ENCODE measurements around the gene RFFL. TPM values are rescaled to one million over a fixed set of nuclear protein-coding genes. Genes with fewer than 3 reads are reported as not detected.
"Not testable (repeated sequence)": the region's sequence is repeated elsewhere in the genome, so short reads cannot be mapped to it uniquely, and the experiment has no call there.

Gene RFFL
- total RNA-seq, 1 experiment from 2014 or later: 75.3 TPM

DNA sequence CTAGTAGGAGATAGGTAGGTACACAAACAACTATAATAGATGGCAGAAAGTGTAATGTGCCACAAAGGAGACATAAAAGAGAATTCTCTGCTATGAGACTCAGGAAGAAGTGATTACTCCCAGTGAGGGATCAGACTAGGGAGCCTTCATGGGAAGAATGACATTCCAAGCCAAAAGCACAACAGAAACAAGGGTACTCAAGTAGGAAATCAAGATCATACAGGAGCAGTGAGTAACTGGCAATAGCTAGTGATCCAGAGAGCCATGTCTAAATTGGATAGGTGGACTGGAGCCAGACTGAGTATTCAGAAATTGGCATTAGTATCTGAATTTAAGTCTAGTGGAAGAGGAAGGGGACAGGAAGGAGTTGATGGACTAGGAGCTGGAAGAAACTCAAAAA is 10.7 kb downstream of the RFFL start:
- in situ Hi-C loops (cut with HindIII; ENCODE audit: low pct_unique_long_range_greater_than_20kb, low sequenced_read_pairs): no loop called here
- DNase-seq (ENCODE audit: low read depth): no peak

DNA sequence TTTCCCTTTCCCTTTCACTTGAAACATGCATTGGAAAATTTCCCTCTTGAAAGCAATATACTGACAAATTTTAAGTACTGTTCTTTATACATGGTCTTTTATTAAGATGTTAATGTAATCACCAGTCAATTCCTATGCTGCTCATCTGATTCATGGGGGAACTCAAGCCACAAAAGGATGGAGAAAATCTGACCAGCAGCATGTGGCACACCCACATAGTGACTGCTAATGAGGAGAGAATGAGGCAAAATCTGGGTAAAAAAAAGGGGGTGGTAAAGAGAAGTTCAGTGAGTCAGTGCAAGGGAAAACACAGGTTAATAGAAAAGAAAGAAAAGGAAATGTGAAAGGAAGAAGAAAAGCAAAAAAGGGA is 11.3 kb downstream of the RFFL start:
- in situ Hi-C loops (cut with HindIII; ENCODE audit: low pct_unique_long_range_greater_than_20kb, low sequenced_read_pairs): no loop called here
- no peak for DNase-seq (ENCODE audit: low read depth)

DNA sequence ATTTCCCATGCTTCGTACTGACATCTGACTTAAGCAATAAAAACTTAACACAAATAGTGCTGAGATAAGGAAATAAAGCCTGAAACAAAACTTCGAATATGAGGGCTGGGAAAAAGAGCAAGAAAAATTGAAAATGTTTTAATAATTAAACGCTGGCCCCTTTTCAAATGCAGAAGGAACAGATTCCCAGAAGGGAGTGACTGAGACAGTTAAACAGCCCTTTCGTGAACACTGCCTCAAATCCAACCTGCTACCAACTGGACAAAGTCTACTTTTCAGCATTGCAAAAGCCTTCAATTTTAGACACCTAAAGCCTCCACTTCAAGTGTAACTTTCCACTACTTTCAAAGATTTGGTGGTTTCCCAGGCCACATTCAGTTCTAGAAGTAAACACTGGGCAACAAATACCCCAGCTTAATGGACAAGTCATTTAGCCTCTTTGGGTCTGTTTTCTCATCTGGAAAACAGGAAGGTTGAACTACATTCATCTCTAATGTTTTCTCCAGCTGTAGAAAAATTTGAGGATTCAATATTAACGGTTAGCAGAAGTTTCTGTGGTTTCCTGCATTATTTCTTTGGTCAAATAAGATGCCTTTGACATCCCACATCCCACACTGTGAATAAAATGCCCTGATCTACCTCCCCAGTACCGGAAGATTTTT is 11.8 kb downstream of the RFFL start:
- in situ Hi-C loops (cut with HindIII; ENCODE audit: low pct_unique_long_range_greater_than_20kb, low sequenced_read_pairs): no loop called here
- DNase-seq (ENCODE audit: low read depth): no peak

DNA sequence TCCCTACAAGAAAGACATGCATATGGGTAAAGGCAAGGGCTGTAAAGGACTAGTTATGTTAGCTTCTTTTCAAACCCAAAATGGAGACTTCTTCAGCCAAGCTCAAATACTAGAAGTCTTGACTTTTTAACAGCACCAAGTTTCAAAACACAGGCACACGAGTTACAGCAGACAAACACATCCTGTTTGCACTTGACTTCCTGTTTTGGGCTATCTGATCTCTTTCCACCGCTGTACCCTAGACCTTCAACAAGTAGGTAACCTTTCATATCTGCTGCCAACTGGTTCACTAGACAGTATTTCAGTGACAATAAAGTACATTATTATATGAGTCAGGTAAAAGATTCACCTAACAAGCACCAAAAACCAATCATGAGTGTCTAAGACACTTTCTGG is 12.3 kb downstream of the RFFL start:
- in situ Hi-C loops (cut with HindIII; ENCODE audit: low pct_unique_long_range_greater_than_20kb, low sequenced_read_pairs): no loop called here
- DNase-seq (ENCODE audit: low read depth): peak; percentile 41

DNA sequence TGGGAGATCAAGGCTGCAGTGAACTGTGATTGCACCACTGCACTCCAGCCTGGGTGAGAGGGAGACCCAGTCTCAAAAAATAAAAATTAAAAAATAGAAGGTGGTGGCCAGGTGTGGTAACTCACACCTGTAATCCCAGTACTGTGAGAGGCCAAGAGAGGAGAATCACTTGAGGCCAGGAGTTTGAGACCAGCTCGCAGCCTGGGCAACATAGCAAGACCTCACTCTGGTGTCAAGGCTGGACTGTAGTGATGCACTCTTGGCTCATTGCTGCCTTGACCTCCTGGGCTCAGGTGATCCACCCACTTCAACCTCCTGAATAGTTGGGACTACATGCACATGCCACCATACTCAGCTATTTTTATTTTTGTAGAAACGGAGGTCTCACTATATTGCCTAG is 13.3 kb downstream of the RFFL start:
- no peak for DNase-seq (ENCODE audit: low read depth)
- in situ Hi-C loops (cut with HindIII; ENCODE audit: low pct_unique_long_range_greater_than_20kb, low sequenced_read_pairs): no loop called here

DNA sequence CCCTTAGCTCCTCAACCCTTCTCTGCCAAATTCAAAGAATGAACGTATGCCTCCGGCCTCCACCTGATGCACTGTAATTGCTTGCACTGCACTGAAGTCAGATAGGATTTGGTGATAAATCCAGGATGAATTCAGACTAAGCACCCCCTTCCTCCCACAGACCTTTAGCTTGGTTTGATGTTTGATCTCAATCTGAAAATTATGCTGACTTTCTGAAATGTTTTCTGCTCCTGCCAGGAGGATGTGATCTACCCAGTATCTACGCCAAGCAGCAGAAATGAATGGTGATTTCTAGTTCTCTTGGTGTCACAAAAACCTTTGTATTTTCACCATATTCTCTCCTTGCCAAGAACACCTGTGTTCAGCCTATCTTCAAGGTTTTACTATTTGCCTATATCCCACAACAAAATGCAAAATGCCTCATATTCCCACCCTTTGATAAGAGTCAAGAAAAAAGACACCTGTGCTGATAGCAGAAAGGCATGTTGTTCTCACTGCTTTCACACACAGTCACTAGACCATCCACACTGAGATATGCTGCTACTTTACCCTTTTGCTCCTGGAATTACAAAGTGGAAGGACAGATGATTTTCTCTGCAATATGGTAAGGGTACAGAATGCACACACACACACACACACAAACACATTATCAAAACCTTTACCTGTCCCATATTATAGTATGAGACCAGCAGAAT is 14.7 kb downstream of the RFFL start:
- in situ Hi-C loops (cut with HindIII; ENCODE audit: low pct_unique_long_range_greater_than_20kb, low sequenced_read_pairs): no loop called here
- no peak for DNase-seq (ENCODE audit: low read depth)

DNA sequence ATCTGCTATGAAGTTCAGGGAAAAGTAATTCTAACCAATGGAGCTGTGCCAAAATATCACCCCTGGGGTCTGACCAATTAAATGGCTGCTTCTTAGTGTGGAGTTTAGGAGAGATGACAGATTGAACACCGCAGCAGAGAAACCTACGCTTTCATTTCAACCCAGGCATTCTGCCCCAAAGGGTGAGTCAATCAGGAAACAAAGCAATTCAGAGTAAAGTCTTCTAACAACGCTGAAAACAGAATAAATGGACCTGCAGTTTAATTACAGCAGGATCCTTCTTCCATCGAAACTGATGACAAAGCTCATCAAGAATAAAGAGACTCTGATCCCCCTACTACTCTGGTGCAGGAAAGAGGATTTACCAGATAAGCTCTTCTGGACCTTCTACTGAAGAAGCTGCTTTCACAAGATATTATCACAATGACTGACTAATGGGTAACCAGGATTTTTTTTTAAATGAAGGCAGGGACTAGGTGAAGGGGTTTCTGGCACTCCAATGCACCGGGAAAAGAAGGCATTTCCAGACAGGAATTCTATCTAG is 16.7 kb downstream of the RFFL start:
- DNase-seq (ENCODE audit: low read depth): peak; percentile 75
- in situ Hi-C loops (cut with HindIII; ENCODE audit: low pct_unique_long_range_greater_than_20kb, low sequenced_read_pairs): no loop called here

DNA sequence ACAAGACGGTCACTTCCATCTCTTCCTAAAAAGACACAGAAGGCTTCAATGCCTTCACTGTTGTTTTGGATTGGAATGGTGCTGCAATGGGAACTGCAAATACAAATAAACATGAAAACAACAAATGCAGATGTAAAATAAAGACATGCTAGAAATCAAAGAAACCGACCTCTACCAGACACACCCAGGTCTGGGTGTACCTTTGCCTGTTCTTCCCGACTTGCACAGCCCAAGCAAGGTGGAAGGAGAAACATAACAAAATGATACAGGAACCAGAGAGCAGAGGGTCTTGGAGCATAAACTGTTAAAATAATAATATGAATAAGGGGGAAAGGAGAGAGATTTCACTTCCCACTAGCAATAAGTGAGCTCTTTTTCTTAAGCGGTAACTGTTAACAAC is 17.3 kb downstream of the RFFL start:
- in situ Hi-C loops (cut with HindIII; ENCODE audit: low pct_unique_long_range_greater_than_20kb, low sequenced_read_pairs): no loop called here
- DNase-seq (ENCODE audit: low read depth): no peak

DNA sequence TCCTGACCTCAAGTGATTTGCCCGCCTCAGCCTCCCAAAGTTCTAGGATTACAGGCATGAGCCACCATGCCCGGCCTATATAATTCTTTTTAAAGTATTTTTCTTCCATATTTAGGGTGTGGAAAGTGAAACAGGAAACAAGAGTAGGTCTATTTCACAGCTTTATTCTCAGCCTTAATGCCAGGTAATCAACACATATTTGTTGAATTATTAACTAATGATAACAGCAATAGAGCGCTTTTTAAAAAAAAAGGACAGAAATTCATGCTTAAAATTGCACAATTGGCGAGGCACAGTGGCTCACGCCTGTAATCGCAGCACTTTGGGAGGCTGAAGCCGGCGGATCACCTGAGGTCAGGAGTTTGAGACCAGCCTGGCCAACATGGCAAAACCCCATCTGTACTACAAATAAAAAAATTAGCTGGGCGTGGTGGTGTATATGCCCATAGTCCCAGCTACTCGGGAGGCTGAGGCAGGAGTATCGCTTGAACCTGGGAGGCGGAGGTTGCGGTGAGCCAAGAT is 18.0 kb downstream of the RFFL start:
- DNase-seq (ENCODE audit: low read depth); in situ Hi-C loops (cut with HindIII; ENCODE audit: low pct_unique_long_range_greater_than_20kb, low sequenced_read_pairs): not testable (repeated sequence)

DNA sequence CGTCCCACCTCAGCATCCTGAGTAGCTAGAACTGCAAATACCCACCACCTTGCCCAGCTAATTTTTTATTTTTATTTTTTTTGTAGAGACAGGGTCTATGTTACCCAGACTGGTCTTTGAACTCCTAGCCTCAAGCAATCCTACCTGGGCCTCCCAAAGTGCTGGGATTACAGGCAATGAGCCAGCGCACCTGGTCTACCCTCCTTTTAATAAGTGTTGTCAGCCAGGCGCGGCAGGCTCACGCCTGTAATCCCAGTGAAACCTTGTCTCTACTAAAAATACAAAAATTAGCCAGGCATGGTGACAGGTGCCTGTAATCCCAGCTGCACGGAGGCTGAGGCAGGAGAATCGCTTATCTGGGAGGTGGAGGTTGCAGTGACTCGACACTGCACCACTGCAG is 19.3 kb downstream of the RFFL start:
- in situ Hi-C loops (cut with HindIII; ENCODE audit: low pct_unique_long_range_greater_than_20kb, low sequenced_read_pairs): no loop called here
- DNase-seq (ENCODE audit: low read depth): no peak

DNA sequence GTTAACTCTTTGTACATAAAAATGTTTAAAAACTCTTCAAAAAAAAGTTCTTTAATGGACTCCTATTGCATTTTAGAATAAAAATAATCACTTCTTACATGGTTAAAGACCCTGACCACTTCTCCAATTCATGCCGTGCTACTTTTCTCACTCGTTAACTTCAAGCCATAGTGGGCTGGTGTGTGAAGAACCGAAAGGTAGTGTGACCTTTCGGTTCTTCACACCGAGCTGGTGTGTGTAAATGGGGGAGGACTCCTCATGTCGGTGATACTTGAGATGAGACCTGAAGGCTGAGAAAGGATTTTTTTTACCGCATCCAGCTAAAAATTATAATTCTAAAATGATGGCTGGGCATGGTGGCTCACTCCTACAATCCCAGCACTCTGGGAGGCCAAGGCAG is 22.1 kb downstream of the RFFL start:
- in situ Hi-C loops (cut with HindIII; ENCODE audit: low pct_unique_long_range_greater_than_20kb, low sequenced_read_pairs): no loop called here
- DNase-seq (ENCODE audit: low read depth): no peak

DNA sequence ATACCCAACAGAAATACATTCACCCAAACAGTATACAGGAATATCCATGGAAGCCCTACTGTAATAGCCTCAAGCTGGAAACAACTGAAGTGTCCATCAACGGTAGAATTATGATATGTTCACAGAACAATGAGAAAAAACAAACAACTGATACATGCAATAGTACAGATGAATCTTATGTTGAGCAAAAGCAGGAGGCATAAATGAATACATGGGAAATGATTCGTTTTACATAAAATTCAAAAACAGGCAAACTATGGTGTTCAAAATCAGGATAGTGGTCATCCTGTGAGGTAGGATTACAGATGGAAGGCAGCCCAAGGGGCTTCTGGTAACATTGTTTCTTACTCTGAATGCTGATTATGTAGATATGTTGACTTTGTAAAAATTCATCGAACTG is 25.1 kb downstream of the RFFL start:
- DNase-seq (ENCODE audit: low read depth): no peak
- in situ Hi-C loops (cut with HindIII; ENCODE audit: low pct_unique_long_range_greater_than_20kb, low sequenced_read_pairs): no loop called here

DNA sequence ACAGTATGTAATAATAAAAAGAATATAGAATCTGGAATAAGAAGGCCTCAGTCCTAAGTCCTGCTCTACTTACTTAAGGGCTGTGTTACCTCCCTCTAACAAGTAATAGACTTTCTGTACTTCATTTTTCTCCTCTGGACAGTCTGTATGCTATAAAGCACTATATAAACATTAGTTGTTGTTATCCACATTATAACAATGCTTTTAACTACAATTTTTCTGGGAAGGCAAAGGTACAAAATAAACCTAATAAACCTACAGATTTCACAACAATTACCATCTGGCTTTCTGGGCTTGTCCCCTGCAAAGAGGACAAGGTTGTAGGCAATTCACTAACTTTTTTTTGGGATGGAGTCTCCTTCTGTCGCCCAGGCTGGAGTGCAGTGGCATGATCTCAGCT is 32.7 kb downstream of the RFFL start:
- no peak for DNase-seq (ENCODE audit: low read depth)
- in situ Hi-C loops (cut with HindIII; ENCODE audit: low pct_unique_long_range_greater_than_20kb, low sequenced_read_pairs): no loop called here

DNA sequence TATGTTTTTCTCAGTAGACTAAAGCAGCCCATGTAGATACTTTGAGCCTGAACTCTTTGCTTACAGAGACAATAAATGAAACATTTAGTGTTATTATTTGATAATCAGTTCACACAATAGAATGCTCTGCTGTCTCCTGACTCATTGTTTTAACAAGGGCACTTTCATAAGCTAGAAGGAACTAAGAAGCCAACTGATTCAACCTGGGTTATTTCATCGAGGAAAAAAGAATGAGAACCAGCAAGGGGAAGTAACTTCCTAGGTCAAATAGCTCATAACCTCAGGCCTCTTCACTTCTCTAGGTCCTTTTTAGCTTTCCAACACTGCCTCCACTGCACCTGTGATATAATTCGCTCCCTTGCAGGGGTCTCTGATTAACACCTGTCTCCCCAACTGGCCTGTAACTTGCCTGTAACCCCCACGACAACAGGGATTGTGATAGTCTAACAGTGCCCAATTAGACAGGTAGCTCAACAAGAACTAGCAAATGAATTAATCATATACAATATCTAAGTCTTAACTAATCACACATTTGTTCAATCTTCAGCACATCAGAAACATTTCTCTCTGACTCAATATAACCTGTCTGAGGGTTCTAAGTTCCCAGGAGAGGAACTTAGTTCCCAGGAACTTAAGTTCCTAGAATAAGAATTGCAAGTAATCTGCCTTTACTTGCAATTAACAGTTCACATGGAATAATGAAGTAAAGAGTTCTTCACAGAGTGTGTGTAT is 34.8 kb downstream of the RFFL start:
- in situ Hi-C loops (cut with HindIII; ENCODE audit: low pct_unique_long_range_greater_than_20kb, low sequenced_read_pairs): no loop called here
- DNase-seq (ENCODE audit: low read depth): peak; percentile 57

DNA sequence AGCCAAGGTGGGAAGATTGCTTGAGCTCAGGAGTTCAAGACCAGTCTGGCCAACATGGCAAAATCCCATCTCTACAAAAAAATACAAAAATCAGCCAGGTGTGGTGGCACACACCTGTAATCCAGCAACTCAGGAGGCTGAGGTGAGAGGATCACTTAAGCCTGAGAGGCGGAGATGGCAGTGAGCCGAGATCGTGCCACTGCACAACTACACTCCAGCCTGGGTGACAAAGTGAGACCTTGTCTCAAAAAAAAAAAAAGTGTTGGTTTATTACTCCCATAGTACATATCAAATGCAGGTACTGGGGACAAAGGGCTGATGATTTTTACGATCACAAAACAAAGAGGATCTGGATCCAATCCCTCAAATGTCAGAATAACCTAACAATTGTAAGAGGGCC is 35.4 kb downstream of the RFFL start:
- DNase-seq (ENCODE audit: low read depth); in situ Hi-C loops (cut with HindIII; ENCODE audit: low pct_unique_long_range_greater_than_20kb, low sequenced_read_pairs): not testable (repeated sequence)

DNA sequence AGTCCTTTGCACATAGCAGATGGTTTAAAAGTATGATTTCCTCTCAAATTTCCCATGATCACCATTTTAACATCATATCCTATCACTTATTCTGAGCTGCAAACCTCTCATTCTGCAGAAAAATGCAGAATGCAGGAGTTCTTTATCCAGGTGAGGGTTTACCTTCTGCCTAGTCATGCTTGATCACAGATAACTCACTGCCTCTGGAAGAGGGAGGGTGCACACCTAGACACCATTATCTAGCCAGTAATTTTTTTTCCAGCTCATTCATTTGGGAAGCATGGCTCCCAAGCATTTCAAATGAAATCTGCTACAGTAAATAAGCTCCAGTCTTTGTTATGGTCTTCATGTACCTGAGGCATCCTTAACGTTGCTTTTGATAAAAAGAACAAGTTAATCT is 38.0 kb downstream of the RFFL start:
- in situ Hi-C loops (cut with HindIII; ENCODE audit: low pct_unique_long_range_greater_than_20kb, low sequenced_read_pairs): no loop called here
- no peak for DNase-seq (ENCODE audit: low read depth)

DNA sequence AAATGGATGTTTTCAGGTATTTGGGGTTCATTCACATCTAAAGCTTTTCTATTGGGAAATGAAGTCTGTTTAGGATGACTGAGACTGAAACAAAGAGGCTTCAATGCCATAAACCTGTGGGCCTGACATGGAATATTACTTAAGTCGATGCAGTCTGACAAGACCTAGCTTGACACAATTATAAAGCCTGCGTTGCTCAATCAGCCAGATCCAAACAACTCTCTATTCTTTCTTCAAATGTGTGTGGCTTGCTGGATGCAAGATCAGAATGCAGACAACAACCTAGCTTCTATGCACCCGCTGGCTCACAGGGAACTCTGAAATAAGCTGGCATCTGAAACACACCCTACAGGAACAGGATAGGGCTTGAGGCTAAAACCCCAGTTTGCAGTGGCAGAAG is 40.0 kb downstream of the RFFL start:
- in situ Hi-C loops (cut with HindIII; ENCODE audit: low pct_unique_long_range_greater_than_20kb, low sequenced_read_pairs): no loop called here
- no peak for DNase-seq (ENCODE audit: low read depth)

DNA sequence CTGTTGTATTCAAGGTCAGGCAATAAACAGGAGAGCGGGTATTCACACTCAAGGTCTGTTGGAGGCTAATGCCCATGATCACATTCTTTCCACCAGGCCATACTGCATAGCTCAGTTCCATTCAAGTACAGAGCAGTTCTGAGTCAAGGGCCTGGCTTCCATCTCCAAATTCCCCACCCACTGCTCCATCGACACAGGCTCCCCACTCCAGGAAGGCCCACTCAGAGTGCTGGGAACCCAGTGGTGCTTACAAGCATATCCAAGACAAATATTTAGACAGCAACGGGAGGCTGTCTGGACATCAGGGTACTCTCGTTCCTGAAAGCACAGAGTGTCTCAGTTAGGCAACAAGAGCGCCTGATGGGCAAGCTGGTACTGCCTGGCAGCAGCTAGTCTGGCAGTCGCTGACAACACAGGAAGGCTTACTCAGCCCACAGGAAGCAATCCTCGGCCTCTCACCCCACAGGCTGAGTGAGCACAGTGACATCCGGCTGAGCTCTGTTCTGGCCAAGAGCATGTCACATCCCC is 40.9 kb downstream of the RFFL start:
- in situ Hi-C loops (cut with HindIII; ENCODE audit: low pct_unique_long_range_greater_than_20kb, low sequenced_read_pairs): no loop called here
- DNase-seq (ENCODE audit: low read depth): peak; percentile 89

Measured in Caki2 (cell line).